HAP-1 (cell line): ENCODE measurements around the gene GALNT12.
A peak's percentile ranks its signal among the peaks of the same experiment; 100 is the strongest.

Experiments
- DNase-seq, 2 experiments: peaks; one replicate each; pipeline ENCODE4 v3.0.0-alpha.2; 2016 to 2020; ENCODE audit warnings: low spot score in 2 of 2
- H3K27me3 ChIP-seq: fragments of 250-450 bp; sonication (Bioruptor Pico); 2 replicates; pipeline ENCODE4 v1.5.1; 2020; ENCODE audit warnings: low read depth, mild to moderate bottlenecking, moderate library complexity
- H3K36me3 ChIP-seq: fragments of 250-450 bp; sonication (Bioruptor Pico); replicated peaks from 2 replicates; pipeline ENCODE4 v1.5.1; 2020; ENCODE audit warnings: mild to moderate bottlenecking
- H3K4me1 ChIP-seq: fragments of 250-450 bp; sonication (Bioruptor Pico); 2 replicates; pipeline ENCODE4 v1.5.1; 2020; ENCODE audit warnings: mild to moderate bottlenecking
- H3K4me3 ChIP-seq: fragments of 250-450 bp; sonication (Bioruptor Pico); 2 replicates; pipeline ENCODE4 v1.5.1; 2020; ENCODE audit warnings: mild to moderate bottlenecking, moderate library complexity
- H3K9me3 ChIP-seq: fragments of 250-450 bp; sonication (Bioruptor Pico); 2 replicates; pipeline ENCODE4 v1.5.1; 2020; ENCODE audit warnings: mild to moderate bottlenecking, moderate library complexity
- in situ Hi-C: fragments of 300-500 bp; cut with MboI; formaldehyde crosslinking; loops from 3 replicates; pipeline ENCODE4 v1.14.3; 2020; ENCODE audit warnings: low sequenced_read_pairs, inconsistent platforms, mixed read lengths

Gene GALNT12

GRCh38 chr9:98838868-98839565 is 31.5 kb downstream of the GALNT12 start:
- DNase-seq = no peak
- Histone ChIP-seq H3K4me3 (no peak overlapping the region), H3K27me3 (no peaks in the 10 kb centered on the region), H3K9me3 (no peaks in the 10 kb centered on the region), H3K4me1 (no peaks in the 10 kb centered on the region), H3K36me3 (no peaks in the 10 kb centered on the region)
- in situ Hi-C loops = no loop called here

GRCh38 chr9:98839724-98840123 is 32.3 kb downstream of the GALNT12 start:
- no peak for DNase-seq
- Histone ChIP-seq H3K4me1 (no peaks in the 10 kb centered on the region), H3K36me3 (no peaks in the 10 kb centered on the region), H3K9me3 (no peaks in the 10 kb centered on the region), H3K27me3 (no peaks in the 10 kb centered on the region), H3K4me3 (no peak overlapping the region)
- in situ Hi-C loops = loop anchor here (10.0 kb wide), 1 partner anchor 145 kb away; no protein-coding TSS in a partner anchor

- in situ Hi-C loops = loop anchor here (10.0 kb wide), 1 partner anchor 142 kb away; no protein-coding TSS in a partner anchor
- Histone ChIP-seq H3K4me1 (no peaks in the 10 kb centered on the region), H3K9me3 (no peaks in the 10 kb centered on the region), H3K36me3 (no peaks in the 10 kb centered on the region), H3K27me3 (no peaks in the 10 kb centered on the region), H3K4me3 (no peak overlapping the region)
- DNase-seq = no peak
Measured at GRCh38 chr9:98842510-98842909, 35.0 kb downstream of the GALNT12 start.

- H3K36me3 ChIP-seq = no peaks in the 10 kb centered on the region
- DNase-seq = no peak
- in situ Hi-C loops = loop anchor here (5.0 to 10.0 kb wide), 2 partner anchors 139 to 286 kb away; no protein-coding TSS in a partner anchor
- no peak overlapping the region for H3K4me3 ChIP-seq
- H3K4me1 ChIP-seq = no peaks in the 10 kb centered on the region
- no peaks in the 10 kb centered on the region for H3K9me3 ChIP-seq
- no peaks in the 10 kb centered on the region for H3K27me3 ChIP-seq
Measured at GRCh38 chr9:98846081-98846480, 38.6 kb downstream of the GALNT12 start.

GRCh38 chr9:98846879-98847278 is 39.4 kb downstream of the GALNT12 start:
- no peaks in the 10 kb centered on the region for H3K4me1 ChIP-seq
- H3K4me3 ChIP-seq = no peak overlapping the region
- in situ Hi-C loops = loop anchor here (5.0 to 10.0 kb wide), 2 partner anchors 138 to 285 kb away; no protein-coding TSS in a partner anchor
- no peaks in the 10 kb centered on the region for H3K9me3 ChIP-seq
- no peak for DNase-seq
- H3K36me3 ChIP-seq = no peaks in the 10 kb centered on the region
- no peaks in the 10 kb centered on the region for H3K27me3 ChIP-seq

- Histone ChIP-seq H3K9me3 (no peaks in the 10 kb centered on the region), H3K4me3 (no peak overlapping the region), H3K4me1 (no peaks in the 10 kb centered on the region), H3K27me3 (no peaks in the 10 kb centered on the region), H3K36me3 (no peaks in the 10 kb centered on the region)
- DNase-seq = peak; percentile 80 to 91
- in situ Hi-C loops = loop anchor here (5.0 to 10.0 kb wide), 2 partner anchors 136 to 284 kb away; no protein-coding TSS in a partner anchor
Measured at GRCh38 chr9:98848450-98849149, 41.1 kb downstream of the GALNT12 start.

GRCh38 chr9:98849563-98849962 is 42.1 kb downstream of the GALNT12 start:
- in situ Hi-C loops = loop anchor here (5.0 to 10.0 kb wide), 2 partner anchors 135 to 283 kb away; no protein-coding TSS in a partner anchor
- Histone ChIP-seq H3K36me3 (no peaks in the 10 kb centered on the region), H3K4me1 (no peaks in the 10 kb centered on the region), H3K4me3 (no peak overlapping the region), H3K9me3 (no peaks in the 10 kb centered on the region), H3K27me3 (no peaks in the 10 kb centered on the region)
- DNase-seq = no peak

- Histone ChIP-seq H3K4me3 (no peak overlapping the region), H3K4me1 (no peaks in the 10 kb centered on the region), H3K27me3 (no peaks in the 10 kb centered on the region), H3K9me3 (no peaks in the 10 kb centered on the region), H3K36me3 (no peaks in the 10 kb centered on the region)
- in situ Hi-C loops = no loop called here
- DNase-seq = no peak
Measured at GRCh38 chr9:98850851-98851729, 43.6 kb downstream of the GALNT12 start.

GRCh38 chr9:98851730-98852459 is 44.4 kb downstream of the GALNT12 start:
- H3K27me3 ChIP-seq = no peaks in the 10 kb centered on the region
- H3K4me3 ChIP-seq = no peak overlapping the region
- H3K4me1 ChIP-seq = no peaks in the 10 kb centered on the region
- no peak for DNase-seq
- in situ Hi-C loops = no loop called here
- H3K36me3 ChIP-seq = no peaks in the 10 kb centered on the region
- no peaks in the 10 kb centered on the region for H3K9me3 ChIP-seq

- H3K4me1 ChIP-seq = no peaks in the 10 kb centered on the region
- DNase-seq = no peak
- no peaks in the 10 kb centered on the region for H3K27me3 ChIP-seq
- H3K4me3 ChIP-seq = no peak overlapping the region
- H3K9me3 ChIP-seq = no peaks in the 10 kb centered on the region
- no peaks in the 10 kb centered on the region for H3K36me3 ChIP-seq
- in situ Hi-C loops = no loop called here
Measured at GRCh38 chr9:98852460-98852734, 44.9 kb downstream of the GALNT12 start.

- DNase-seq = no peak
- Histone ChIP-seq H3K36me3 (no peaks in the 10 kb centered on the region), H3K4me3 (no peak overlapping the region), H3K27me3 (no peaks in the 10 kb centered on the region), H3K4me1 (no peaks in the 10 kb centered on the region), H3K9me3 (no peaks in the 10 kb centered on the region)
- in situ Hi-C loops = no loop called here
Measured at GRCh38 chr9:98852961-98853360, 45.5 kb downstream of the GALNT12 start.

GRCh38 chr9:98854266-98854665 is 46.8 kb downstream of the GALNT12 start:
- H3K36me3 ChIP-seq = no peaks in the 10 kb centered on the region
- H3K27me3 ChIP-seq = no peaks in the 10 kb centered on the region
- DNase-seq = no peak
- in situ Hi-C loops = no loop called here
- no peaks in the 10 kb centered on the region for H3K4me1 ChIP-seq
- no peak overlapping the region for H3K4me3 ChIP-seq
- no peaks in the 10 kb centered on the region for H3K9me3 ChIP-seq

- Histone ChIP-seq H3K4me3 (no peak overlapping the region), H3K9me3 (no peaks in the 10 kb centered on the region), H3K4me1 (no peaks in the 10 kb centered on the region), H3K36me3 (no peaks in the 10 kb centered on the region), H3K27me3 (no peaks in the 10 kb centered on the region)
- no peak for DNase-seq
- in situ Hi-C loops = no loop called here
Measured at GRCh38 chr9:98855592-98855991, 48.1 kb downstream of the GALNT12 start.
